GM19328 (cell line): Measurements from ENCODE around the gene FBN3.
"Not testable (repeated sequence)": the region's sequence is repeated elsewhere in the genome, so short reads cannot be mapped to it uniquely, and the experiment has no call there.

ENCODE experiments used
- ATAC-seq: cut with Tn5 transposase; IDR thresholded peaks from one replicate; pipeline ENCODE4 v1.9.1; 2021; ENCODE audit warnings: mild to moderate bottlenecking, moderate library complexity; ENCODE audit not compliant: unreplicated experiment

Gene FBN3

GRCh38 chr19:8149261-8150094 is at the start of gene FBN3:
Gene FBN3 (minus strand): TSS chr19:8149592. CDS start chr19:8147480, 2,112 bp downstream.
- no peak for ATAC-seq

DNA sequence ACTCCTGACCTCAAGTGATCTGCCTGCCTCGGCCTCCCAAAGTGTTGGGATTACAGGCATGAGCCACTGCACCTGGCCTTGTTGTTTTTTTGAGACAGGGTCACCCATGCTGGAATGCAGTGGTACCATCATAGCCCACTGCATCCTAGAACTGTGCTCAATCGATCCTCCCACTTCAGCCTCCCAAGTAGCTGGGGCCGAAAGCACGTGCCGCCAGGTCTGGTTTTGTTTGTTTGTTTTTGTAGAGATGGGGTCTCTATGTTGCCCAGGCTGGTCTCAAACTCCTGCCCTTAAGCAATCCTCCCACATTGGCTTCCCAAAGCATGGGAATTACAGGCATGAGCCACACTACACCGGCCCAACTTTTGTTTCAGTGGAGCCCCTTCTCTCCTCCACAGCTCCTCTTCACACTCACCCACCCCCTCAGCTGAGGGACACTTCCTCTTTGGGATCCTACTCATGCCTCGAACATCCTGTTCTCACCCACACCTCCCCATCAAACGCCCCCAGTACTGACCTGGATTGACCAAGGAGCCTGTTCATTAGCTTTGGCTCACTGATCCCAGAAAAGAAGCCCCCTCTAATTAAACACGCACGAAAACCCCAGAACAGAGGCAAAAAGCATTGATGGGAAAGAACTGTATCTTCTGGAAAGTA is 47.0 kb upstream of the FBN3 start:
- no peak for ATAC-seq

GRCh38 chr19:8194528-8195267 is 45.3 kb upstream of the FBN3 start:
- no peak for ATAC-seq

GRCh38 chr19:8192221-8192820 is 42.9 kb upstream of the FBN3 start:
- ATAC-seq = no peak

DNA sequence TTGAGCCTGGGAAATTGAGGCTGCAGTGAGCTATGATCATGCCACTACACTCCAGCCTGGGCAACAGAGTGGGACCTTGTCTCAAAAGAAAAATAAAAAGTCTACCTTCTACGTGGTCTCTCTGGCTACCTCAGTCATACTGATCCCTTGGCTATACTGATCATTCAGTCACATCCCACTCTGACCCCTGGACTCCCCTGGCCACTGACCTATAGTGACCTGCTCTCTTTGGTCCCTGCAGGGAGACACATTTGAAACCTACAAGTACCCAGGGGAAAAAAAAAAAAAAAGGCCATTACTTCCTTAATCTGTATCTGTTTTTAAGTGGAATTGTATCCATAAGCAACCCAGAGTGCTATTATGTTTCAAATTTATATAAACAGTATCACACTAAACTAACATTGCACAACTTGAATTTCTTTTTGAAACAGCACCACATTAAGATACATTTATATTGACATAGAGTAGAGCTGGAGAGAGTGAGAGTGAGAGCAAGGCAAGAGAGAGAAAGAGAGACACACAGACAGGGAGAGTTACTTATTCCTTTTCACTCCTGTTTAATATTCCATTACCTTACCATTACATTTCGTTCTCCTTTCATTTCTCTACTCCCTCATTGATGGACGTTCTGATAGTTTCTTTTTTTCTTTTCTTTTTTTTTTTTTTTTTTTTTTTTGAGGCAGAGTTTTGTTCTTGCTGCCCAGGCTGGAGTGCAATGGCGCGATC is 36.1 kb upstream of the FBN3 start:
- ATAC-seq = no peak

DNA sequence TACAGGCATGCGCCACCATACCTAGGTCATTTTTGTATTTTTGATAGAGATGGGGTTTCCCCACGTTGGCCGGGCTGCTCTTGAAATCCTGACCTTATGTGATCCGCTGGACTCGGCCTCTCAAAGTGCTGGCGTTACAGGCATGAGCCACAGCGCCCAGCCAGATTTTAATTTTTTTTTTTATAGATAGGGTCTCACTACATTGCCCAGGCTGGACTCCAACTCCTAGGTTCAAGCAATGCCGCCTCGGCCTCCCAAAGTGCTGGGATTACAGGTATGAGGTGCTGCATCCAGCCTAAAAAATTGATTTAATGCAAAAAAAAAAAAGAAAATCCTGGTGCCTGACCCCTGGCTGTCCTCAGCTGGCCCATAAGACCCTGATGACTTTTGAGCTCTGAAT is 34.9 kb upstream of the FBN3 start:
- no peak for ATAC-seq

DNA sequence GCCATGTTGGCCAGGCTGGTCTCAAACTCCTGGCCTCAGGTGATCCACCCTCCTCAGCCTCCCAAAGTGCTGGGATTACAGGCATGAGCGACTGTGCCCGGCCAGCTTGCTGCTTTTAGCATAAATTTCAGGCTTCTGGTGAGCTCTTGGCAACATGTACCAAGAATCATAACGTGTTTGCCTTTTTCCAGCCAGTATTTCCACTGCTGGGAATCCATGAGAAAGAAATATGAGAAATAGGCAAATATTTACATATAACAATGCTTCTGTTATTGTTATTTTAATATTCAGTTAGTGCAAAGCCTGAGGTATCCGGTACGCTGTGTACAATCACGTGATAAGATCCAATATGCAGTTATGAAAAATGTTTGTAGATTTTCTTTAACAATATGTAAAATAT is 30.6 kb upstream of the FBN3 start:
- ATAC-seq = no peak

DNA sequence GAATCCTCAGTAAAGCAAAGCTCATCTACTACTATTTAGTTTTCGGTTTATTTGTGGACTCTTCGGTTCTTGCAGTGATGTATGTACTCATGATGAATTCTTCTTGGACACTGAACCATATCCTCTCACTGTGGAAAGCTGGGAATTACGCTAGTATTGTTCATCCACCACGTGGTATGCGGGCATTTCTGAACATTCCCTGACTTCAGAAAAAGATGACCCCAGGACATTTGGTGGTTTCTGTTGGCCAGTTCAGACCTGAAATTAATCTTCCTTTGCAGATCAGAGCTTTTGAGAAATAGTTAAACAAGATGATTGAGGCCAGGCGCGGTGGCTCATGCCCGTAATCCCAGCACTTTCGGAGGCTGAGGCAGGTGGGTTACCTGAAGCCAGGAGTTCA is 25.3 kb upstream of the FBN3 start:
- ATAC-seq = no peak

DNA sequence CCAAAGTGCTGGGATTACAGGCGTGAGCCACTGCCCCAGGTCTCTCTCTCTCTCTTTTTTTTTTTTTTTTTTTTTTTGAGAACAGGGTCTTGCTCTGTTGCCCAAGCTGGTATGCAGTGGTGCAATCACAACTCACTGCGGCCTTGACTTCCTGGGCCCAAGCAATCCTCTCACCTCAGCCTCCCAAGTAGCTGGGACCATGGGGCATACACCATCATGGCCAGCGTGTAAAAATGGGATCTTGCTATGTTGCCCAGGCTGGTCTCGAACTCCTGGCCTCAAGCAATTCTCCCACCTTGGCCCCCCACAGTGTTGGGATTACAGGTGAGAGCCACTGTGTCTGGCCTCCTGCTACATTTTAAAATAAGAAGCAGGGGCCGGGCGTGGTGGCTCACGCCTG is 19.1 kb upstream of the FBN3 start:
- no peak for ATAC-seq

- ATAC-seq = no peak
These were observed 18.6 kb upstream of the FBN3 start for GRCh38 chr19:8167985-8168384.

DNA sequence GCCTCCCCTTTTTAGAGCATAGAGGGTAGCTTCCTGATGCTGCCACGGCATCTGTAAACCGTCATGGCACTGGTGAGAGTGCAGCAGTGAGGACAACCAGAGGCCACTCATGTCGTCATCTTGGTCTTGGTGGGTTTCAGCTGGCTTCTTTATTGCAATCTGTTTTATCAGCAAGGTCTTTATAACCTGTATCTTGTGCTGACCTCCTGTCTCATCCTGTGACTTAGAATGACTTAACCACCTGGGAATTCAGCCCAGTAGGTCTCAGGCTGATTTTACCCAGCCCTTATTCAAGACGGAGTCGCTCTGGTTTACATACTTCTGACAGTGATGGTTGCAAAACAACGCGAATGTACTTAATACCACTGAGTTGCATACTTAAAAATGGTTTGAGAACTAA is 14.4 kb upstream of the FBN3 start:
- no peak for ATAC-seq

DNA sequence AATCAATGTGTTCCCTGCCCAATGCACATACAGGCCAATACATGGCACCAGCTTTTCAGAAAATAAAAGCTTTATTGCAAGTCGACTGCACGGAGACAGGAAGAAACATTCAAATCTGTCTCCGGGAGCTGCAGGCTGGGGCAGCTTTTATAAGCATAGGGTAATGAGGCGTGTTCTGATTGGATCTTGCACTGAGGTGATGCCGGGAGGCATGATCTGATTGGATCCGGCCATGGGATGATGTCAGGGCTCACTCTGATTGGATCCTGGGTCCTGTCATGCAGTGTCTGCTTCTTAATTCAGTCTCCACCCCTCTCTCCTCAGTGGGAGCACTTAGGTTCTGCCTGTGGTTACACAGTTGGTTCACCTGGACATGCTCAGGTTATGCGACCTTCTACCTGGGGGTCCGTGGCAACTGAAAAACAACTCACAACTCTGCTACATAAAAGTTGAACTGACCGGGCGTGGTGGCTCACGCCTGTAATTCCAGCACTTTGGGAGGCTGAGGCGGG is 11.8 kb upstream of the FBN3 start:
- ATAC-seq = no peak

DNA sequence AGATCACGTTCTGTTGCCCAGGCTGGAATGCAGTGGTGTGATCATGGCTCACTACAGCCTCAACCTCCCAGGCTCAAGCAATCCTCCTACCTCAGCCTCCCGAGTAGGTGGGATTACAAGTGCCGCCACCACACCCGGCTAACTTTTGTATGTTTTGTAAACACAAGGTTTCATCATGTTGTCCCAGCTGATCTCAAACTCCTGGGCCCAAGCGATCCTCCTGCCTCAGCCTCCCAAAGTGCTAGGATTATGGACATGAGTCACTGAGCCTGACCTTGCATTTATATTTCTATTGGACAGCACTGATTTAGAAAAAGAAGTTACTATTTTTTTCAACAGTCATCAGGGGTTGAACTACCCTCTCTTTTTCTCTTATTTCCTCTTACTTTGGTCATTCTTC is 9.9 kb upstream of the FBN3 start:
- not testable (repeated sequence) for ATAC-seq

DNA sequence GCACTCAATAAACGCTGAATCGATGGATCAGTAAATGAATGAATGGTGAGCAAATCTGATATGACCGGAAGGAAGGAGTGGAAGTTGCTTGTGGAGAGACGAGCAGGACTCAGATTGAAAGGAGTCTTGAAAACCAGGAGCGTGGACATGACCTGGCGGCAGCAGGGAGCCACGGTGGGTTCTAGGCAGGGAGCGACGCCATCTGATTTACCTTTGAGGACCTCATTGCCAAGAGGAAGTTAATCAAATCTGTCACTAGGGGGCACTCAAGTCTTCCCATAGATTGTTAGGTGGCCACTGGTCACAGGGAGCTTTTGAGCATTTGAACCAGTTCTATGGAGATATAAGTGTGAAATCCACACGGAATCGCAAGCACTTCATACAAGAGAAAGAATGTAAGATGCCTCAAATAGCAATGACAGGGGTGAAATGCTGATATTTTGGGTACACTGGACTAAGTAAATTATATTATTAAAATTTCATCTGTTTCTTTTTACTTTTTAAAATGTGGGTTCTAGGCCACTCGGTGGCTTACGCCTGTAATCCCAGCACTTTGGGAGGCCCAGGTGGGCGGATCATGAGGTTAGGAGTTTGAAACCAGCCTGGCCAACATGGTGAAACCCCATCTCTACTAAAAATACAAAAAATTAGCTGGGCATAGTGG is 9.2 kb upstream of the FBN3 start:
- ATAC-seq = no peak

- ATAC-seq = no peak
These were observed 5.9 kb upstream of the FBN3 start for GRCh38 chr19:8155318-8155717.

GRCh38 chr19:8154014-8154413 is 4.6 kb upstream of the FBN3 start:
- ATAC-seq = not testable (repeated sequence)

GRCh38 chr19:8151767-8152035 is 2.3 kb upstream of the FBN3 start:
- no peak for ATAC-seq

DNA sequence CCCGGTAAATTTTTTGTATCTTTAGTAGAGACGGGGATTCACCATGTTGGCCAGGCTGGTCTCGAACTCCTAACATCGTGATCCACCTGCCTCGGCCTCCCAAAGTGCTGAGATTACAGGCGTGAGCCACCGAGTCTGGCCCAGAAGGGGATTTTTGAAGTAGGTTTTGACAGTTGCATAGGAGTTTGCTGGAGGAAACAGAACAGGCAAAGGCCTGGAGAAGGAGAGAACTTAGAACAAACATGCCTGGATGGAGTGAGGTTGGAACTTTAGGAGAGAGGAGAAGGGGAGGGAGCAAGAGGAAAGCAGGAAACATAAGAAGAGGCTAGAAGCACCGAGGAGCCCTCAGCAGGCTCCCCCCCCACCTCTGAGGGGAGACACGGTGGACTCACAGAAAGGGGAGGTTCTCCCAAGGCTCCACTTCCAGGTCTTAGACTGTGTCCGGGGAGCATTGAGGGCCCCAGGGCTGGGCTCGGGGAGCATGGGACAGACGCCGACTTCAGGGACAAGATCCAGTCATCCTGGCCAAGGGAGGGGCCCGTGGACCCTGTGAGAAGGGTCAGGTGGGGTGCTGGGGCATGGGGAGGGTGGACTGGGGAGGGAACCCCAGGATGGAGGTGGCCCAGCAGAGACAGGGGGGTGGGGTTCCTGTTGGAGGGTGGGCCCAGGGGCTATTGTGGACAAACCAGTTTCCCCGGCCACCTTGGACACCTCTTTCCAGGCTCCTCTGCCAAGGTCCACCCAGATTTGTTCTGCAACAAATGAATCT is 1.8 kb upstream of the FBN3 start:
- ATAC-seq = no peak

GRCh38 chr19:8150178-8150865 is 930 bp upstream of the FBN3 start:
- no peak for ATAC-seq
